ENCODE data around the gene NELL1. TPM values are rescaled to one million over a fixed set of nuclear protein-coding genes. Genes with fewer than 3 reads are reported as not detected.

Gene NELL1
- total and polyA plus RNA-seq, 7 donors = 0.01 TPM; not detected in 6

DNA sequence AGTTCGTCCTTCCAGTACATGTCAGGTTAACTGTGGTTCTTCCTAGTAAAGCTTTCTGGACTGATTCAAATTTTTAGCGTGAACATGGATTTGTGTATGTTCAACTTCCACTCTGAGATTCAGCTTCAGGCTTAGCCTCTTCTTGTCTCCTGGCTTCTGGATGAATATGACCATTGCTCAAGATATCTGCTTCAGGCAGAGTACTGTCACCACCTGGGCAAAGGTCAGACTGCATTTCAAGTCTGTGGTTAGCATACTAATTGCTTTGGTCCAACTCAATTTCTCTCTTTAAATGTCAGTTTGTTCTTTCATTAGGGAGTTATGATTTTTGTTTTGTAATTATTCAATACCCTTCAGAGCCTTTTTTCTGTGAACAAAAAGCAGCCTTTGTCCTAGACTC, 440.0 kb downstream of the NELL1 start:
- WGBS, 3 donors = 82 to 87% (median 87%) methylated on average over 2 of the region's 2 CpGs
- intact Hi-C loops (cut with DNase I) = no loop called here

DNA sequence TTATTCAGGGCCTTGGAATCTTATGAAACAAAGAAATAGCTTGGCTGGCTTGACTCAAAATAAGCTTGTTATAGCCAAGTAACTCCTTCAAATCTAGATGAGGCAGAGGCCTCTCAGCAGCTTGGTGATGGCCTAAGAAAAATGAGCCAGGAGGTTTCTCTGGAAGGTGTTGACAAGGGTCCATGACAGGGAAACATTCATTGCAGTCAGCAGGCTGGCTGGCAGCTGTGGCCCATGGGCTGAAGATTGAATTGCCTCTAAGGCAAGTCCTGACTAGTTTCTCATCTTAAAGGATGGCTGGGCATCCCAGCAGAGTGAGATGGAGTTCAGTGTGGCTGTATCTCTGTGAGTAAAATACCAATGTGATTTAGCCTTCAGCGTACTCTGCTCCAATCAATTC, 441.0 kb downstream of the NELL1 start:
- no peaks in the 10 kb centered on the region for H3K9me3 ChIP-seq
- DNase-seq (no peak), ATAC-seq (no peak)
- no peak overlapping the region for H3K27ac ChIP-seq
- no peaks in the 10 kb centered on the region for H3K4me1 ChIP-seq
- TF ChIP-seq, protein P1, sequence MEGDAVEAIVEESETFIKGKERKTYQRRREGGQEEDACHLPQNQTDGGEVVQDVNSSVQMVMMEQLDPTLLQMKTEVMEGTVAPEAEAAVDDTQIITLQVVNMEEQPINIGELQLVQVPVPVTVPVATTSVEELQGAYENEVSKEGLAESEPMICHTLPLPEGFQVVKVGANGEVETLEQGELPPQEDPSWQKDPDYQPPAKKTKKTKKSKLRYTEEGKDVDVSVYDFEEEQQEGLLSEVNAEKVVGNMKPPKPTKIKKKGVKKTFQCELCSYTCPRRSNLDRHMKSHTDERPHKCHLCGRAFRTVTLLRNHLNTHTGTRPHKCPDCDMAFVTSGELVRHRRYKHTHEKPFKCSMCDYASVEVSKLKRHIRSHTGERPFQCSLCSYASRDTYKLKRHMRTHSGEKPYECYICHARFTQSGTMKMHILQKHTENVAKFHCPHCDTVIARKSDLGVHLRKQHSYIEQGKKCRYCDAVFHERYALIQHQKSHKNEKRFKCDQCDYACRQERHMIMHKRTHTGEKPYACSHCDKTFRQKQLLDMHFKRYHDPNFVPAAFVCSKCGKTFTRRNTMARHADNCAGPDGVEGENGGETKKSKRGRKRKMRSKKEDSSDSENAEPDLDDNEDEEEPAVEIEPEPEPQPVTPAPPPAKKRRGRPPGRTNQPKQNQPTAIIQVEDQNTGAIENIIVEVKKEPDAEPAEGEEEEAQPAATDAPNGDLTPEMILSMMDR (IDR thresholded peaks at IDR 0.05) = no peak
- 72 to 83% (median 80%) methylated on average over 1 of the region's 1 CpG for WGBS, 3 donors
- no peaks in the 10 kb centered on the region for H3K36me3 ChIP-seq (ENCODE audit: insufficient read depth in 1 of 2, low read depth in 1 of 2)
- no peak overlapping the region for H3K4me3 ChIP-seq
- no peaks in the 10 kb centered on the region for H3K27me3 ChIP-seq (ENCODE audit: insufficient read depth in 3 of 3, low read length in 2 of 3)
- intact Hi-C loops (cut with DNase I) = no loop called here

More for the DNA sequence above, 440.0 kb downstream of the NELL1 start:
- no peak overlapping the region for H3K27ac ChIP-seq
- DNase-seq = no peak
- no peak overlapping the region for H3K4me3 ChIP-seq
- H3K4me1 ChIP-seq = no peaks in the 10 kb centered on the region
- no peaks in the 10 kb centered on the region for H3K9me3 ChIP-seq
- H3K27me3 ChIP-seq (ENCODE audit: insufficient read depth in 3 of 3, low read length in 2 of 3) = no peaks in the 10 kb centered on the region
- ATAC-seq = no peak
- no peaks in the 10 kb centered on the region for H3K36me3 ChIP-seq (ENCODE audit: insufficient read depth in 1 of 2, low read depth in 1 of 2)
- TF ChIP-seq, protein P1 (IDR thresholded peaks at IDR 0.05) = no peak

DNA sequence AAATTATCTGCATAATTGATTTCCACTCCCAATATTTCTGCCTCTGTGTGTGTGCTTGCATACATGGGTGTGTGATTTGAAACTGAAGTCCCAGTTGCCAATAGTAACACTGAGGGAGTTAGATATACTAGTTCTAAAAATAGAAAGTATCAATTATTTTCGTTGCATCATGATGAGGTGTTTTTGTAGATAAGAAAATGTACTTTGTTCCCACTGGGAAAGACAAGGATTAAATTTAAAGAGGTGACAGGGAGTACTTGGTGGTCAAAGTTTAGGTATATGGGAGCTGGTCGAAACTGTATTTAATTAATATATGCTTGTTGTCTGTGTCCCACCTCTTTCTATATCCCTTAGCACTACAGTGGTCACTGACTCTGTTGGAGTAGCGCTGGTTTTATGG, 444.5 kb downstream of the NELL1 start:
- no peaks in the 10 kb centered on the region for H3K36me3 ChIP-seq (ENCODE audit: insufficient read depth in 1 of 2, low read depth in 1 of 2)
- H3K4me3 ChIP-seq = no peak overlapping the region
- intact Hi-C loops (cut with DNase I) = no loop called here
- no peaks in the 10 kb centered on the region for H3K4me1 ChIP-seq
- no peaks in the 10 kb centered on the region for H3K9me3 ChIP-seq
- H3K27ac ChIP-seq = no peak overlapping the region
- no peak for ATAC-seq
- H3K27me3 ChIP-seq (ENCODE audit: insufficient read depth in 3 of 3, low read length in 2 of 3) = peaks cover 0 to 2% (median 0%) of the 10 kb centered on the region in 3 donors
- TF ChIP-seq, protein P1 (IDR thresholded peaks at IDR 0.05) = no peak
- WGBS, 3 donors = 66 to 73% (median 70%) methylated on average over 3 of the region's 3 CpGs
- no peak for DNase-seq

DNA sequence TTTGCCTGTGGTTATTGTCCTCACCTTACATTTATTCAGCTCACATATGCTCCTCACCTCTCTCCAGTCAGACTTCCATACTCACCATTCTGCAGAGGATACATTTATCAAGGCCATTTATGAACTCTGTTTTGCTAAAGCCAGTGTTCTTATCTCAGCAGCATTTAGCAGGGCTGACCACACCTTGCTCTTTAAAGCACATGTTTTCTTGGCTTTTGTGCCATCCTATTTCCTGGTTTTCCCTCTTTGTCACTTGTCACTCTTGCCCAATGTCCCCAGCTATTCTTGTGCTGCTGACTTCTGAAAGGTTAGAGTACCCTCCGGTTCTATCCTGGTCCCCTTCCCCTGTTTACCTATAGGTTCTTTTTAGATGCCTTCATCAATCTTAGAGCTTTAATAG, 446.6 kb downstream of the NELL1 start:
- WGBS, 3 donors = 89 to 97% (median 96%) methylated on average over 1 of the region's 1 CpG
- TF ChIP-seq, protein P1 (IDR thresholded peaks at IDR 0.05) = no peak
- intact Hi-C loops (cut with DNase I) = no loop called here
- no peaks in the 10 kb centered on the region for H3K36me3 ChIP-seq (ENCODE audit: insufficient read depth in 1 of 2, low read depth in 1 of 2)
- H3K27me3 ChIP-seq (ENCODE audit: insufficient read depth in 3 of 3, low read length in 2 of 3) = peaks cover 0 to 2% (median 0%) of the 10 kb centered on the region in 3 donors
- H3K4me3 ChIP-seq = no peak overlapping the region
- H3K9me3 ChIP-seq = no peaks in the 10 kb centered on the region
- DNase-seq (no peak), ATAC-seq (no peak)
- H3K4me1 ChIP-seq = no peaks in the 10 kb centered on the region
- H3K27ac ChIP-seq = no peak overlapping the region

DNA sequence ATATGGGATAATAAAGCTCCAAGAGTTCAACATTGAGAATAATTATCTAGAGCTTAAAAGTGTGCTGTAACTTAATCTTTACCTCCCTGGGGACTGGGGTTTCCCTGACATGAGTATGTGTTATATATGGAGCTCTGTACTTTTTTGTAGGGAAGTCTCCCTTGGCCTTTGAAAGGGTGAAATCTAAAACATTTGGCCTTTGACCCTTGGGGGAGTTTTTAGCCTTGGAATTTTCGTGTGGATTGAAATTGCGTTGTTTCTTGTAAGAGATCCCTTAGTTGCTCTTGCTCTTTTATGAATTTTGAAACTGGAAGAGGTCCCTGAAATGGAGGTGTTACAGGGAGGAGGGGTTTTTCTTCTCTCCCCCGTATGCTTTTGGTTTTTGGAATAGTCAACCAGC, 450.0 kb downstream of the NELL1 start:
- no peaks in the 10 kb centered on the region for H3K9me3 ChIP-seq
- WGBS, 3 donors = 9 to 15% (median 11%) methylated on average over 3 of the region's 3 CpGs
- TF ChIP-seq, protein P1 (IDR thresholded peaks at IDR 0.05) = no peak
- ATAC-seq (no peak), DNase-seq (no peak)
- no peak overlapping the region for H3K27ac ChIP-seq
- peaks cover 0 to 2% (median 0%) of the 10 kb centered on the region in 3 donors for H3K27me3 ChIP-seq (ENCODE audit: insufficient read depth in 3 of 3, low read length in 2 of 3)
- no peaks in the 10 kb centered on the region for H3K36me3 ChIP-seq (ENCODE audit: insufficient read depth in 1 of 2, low read depth in 1 of 2)
- H3K4me1 ChIP-seq = no peaks in the 10 kb centered on the region
- intact Hi-C loops (cut with DNase I) = no loop called here
- H3K4me3 ChIP-seq = no peak overlapping the region

All from psoas muscle (tissue), 8 donors.